GM18517 (cell line): Measurements from ENCODE around the gene DCTN2.
"Not testable (repeated sequence)": the region's sequence is repeated elsewhere in the genome, so short reads cannot be mapped to it uniquely, and the experiment has no call there.

Experiments
- ATAC-seq: cut with Tn5 transposase; IDR thresholded peaks from one replicate; pipeline ENCODE4 v1.9.1; 2021; ENCODE audit warnings: mild to moderate bottlenecking, moderate library complexity; ENCODE audit not compliant: unreplicated experiment

Gene DCTN2

DNA sequence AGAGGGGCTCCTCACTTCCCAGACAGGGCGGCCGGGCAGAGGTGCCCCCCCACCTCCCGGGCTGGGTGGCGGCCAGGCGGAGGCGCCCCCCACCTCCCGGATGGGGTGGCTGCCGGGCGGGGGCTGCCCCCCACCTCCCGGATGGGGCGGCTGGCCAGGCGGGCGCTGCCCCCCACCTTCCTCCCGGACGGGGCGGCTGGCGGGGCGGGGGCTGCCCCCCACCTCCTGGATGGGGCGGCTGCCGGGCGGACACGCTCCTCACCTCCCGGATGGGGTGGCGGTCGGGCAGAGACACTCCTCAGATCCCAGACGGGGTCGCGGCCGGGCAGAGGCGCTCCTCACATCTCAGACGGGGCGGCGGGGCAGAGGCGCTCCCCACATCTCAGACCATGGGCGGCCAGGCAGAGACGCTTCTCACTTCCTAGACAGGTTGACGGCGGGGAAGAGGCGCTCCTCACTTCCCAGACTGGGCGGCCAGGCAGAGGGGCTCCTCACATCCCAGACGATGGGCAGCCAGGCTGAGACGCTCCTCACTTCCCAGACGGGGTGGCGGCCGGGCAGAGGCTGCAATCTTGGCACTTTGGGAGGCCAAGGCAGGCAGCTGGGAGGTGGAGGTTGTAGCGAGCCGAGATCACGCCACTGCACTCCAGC lies 51.8 kb downstream of the DCTN2 start:
- ATAC-seq: not testable (repeated sequence)

DNA sequence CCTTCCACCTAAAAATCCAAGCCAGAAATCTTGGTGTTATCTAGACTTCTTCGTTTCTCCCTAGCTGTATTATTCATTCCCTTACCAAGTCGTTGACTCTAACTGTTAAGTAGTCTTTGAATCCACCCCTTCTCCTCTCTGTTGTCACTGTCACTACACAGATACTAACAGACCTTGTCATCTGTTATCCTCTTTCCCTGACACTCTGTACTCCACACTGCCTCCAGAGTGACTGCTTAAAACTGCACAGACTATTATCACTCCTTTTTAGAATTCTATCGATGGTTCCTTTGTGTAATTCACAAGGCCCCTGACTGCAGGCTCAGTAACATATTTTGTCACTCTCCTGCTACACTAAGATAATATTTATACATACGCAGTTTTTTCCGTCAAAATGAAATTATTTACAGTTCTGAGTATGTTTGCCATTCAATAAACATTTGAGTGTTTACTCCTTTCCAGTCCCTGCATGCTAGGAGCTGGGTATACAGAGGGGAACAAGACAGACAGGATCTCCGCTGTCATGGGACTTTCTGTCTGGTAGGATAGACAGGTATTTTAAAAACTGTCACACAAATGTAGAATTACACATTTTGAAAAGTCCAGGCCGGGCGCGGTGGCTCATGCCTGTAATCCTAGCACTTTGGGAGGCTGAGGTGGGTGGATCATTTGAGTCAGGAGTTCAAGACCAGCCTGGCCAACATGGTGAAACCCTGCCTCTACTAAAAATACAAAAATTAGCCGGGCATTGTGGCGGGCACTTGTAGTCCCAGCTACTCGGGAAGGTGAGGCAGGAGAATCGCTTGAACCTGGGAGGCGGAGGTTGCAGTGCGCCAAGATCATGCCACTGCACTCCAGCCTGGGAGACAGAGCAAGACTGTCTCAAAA lies 55.4 kb downstream of the DCTN2 start:
- no peak for ATAC-seq

DNA sequence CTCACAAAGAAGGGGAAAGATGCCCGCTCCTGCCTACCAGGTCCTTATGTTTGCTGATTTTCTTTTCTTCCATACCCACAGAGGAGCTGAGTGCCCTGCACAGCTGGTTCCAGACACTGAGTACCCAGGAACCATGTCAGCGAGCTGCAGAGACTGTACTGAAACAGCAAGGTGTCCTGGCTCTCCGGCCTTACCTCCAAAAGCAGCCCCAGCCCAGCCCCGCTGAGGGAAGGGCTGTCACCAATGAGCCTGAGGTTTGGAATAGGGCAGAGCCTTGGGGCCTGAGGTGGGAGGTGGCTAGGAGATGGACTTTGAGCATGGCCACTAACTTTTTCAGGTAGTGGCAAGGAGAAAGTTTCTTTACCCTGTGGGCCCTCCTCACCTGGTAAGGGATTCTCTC lies 56.9 kb downstream of the DCTN2 start:
- ATAC-seq: no peak

DNA sequence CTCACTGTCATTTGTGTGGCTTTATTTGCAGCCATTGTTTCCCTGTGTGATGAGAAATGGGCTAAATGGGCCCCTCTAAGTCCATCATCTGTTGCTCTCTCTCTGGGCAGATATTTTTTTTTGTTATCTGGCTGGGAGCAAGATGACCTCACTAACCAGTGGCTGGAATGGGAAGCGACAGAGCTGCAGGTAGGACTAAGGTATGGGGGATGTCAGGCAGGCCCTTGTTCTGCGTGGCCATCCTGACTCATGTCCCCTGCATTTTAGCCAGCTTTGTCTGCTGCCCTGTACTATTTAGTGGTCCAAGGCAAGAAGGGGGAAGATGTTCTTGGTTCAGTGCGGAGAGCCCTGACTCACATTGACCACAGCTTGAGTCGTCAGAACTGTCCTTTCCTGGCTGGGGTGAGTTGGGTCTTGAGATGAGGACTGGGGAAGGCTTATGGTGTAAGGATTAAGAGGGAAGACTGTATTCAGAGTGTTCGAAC lies 57.8 kb downstream of the DCTN2 start:
- ATAC-seq: no peak

DNA sequence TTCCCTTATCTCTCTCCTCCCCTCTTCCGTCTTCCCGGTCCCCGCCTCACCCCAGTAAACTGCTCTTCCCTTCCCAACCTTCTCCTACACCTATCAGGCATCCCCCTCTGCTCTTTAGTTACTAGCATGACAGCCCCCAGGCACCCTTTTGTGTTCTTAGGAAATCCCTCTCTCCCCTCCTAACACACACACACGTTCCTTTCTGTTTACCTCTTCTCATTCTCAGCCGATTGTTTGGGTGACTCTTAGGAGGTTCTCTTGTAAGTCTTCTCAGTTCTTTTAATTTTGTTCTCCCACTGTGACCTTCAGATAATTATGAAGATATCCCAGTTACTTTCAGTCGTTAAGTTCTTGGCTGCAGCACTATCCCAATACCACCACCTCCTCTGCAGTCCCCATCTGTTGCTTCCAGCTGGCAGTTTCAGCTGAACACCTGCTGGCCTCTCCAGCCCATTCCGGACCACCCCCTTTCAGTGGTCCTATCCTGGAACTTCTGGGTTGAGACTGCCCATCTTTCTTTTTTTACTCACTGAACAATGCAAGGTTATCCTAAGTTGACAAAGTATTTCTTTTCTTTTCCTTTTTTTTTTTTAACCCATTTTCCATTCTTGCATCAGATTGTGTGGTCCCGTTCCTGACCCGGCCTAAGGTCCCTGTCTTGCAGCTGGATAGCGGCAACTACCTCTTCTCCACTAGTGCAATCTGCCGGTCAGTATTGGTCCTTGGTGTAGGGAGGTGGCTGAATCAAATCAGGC lies 58.4 kb downstream of the DCTN2 start:
- no peak for ATAC-seq

DNA sequence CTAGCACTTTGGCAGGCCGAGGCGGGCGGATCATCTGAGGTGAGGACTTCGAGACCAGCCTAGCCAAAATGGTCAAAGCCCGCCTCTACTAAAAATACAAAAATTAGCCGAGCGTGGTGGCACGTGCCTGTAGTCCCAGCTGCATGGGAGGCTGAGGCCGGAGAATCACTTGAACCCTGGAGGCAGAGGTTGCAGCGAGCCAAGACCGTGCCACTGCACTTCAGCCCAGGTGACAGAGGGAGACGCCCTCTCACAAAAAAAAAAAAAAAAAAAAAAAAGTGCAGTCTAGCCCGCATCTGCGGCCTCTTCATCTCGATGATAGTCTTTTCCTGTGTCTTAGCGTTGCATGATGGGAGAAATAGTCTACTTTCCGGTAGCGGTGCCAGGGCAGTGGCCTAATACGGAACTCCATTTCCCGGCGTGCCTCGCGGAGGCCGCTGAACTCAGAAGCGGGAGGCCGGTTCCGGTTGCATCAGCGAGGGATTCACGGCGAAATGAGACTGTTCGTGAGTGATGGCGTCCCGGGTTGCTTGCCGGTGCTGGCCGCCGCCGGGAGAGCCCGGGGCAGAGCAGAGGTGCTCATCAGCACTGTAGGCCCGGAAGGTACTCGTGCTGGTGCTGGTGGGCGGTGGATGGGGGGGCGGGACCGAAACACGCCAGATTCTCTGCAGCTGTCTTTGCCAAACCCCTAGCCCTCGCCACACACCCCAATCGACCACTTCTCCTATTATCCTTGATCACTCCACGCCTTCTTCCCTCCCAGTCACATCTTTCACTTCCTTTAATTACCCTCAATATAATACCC lies 59.2 kb downstream of the DCTN2 start, which contains the start of gene MARS1:
Gene MARS1 (plus strand): TSS at position 472 of the 805 bp plus-strand sequence. CDS start 23 bp downstream, at position 495.
- peak; percentile 99 for ATAC-seq

DNA sequence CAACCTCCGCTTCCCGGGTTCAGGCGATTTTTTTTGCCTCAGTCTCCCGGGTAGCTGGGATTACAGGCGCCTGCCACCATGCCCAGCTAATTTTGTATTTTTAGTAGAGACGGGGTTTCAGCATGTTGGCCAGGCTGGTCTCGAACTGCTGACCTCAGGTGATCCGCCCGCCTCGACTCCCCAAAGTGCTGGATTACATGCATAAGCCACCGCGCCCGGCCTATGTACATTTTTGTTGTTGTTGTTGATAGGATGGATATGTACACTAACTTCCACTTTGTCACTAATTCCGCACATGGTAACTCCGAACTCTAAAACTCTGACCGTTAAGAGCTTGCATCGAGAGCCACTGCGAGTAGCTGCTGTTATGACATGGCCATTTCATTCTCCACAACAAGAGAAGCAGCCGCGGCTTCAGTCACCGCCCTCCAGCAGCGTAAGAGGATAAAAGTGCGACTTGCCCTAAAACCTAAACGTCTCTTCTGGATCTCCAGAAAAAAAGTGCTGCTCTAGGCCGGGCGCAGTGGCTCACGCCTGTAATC lies 59.9 kb downstream of the DCTN2 start:
- ATAC-seq: no peak

DNA sequence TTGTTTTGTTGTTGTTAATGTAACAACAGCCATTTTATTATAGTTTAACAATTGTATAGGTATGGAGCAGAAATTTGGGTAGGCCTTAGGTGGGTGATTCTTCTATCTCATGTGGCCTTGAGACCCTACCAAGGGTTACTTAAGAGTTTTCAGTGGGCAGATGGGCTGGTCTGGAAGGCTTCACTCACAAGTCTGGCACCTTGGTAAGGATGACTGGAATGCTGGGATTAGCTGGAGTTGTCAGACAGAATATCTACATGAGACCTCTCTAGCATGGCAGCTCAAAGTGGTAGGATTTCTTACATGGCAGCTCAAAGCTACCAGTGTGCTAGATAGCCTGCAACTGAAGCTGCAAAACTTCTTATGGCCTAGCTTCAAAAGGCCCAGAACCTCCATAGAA lies 61.3 kb downstream of the DCTN2 start:
- ATAC-seq: no peak

DNA sequence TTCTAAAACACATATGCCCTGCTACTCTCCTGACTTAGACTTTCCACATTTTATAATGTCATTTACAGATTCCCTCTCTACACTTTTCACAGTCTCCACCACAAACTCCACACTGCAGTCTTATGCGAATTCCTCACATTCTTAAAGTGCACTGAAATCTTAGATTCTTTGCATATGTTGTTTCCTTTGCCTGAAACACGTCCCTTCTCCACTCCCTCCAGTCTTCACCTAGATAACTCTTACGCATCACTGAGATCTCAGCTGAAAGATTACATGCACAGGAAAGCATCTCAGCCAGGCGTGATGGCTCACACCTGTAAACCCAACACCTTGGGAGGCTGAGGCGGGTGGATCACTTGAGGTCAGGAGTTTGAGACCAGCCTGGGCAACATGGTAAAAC lies 63.5 kb downstream of the DCTN2 start:
- ATAC-seq: no peak

DNA sequence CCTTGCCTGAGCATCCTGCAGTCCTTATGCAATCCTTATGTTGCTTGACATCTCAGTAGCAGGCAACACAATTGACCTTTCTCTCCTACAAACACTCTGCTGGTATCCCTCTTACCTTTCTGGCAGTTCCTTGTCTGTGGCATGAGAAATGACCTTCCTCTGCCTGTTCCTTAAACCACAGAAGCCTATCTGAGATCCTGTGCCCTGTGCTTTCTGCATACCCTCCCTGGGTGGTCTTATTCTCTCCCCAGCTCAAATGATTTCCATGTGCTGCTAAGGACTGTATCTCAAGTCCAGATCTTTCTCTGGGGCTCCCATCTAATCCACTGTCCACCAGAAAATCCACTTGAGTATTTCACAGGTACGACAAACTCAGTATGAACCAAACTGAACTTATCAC lies 65.3 kb downstream of the DCTN2 start:
- ATAC-seq: no peak
